H9 (cell line): ENCODE measurements around the gene CAMSAP2. TPM values are rescaled to one million over a fixed set of nuclear protein-coding genes. Genes with fewer than 3 reads are reported as not detected.

Source experiments
- DNase-seq: peaks from one replicate; pipeline ENCODE4 v3.0.0-alpha.2; 2017
- H2AFZ ChIP-seq: one replicate; pipeline ENCODE4 v1.6.1; 2013; ENCODE audit warnings: mild to moderate bottlenecking, low read length, control low read depth, moderate library complexity
- H2AK5ac ChIP-seq: 2 replicates; pipeline ENCODE4 v1.6.1; 2013; ENCODE audit warnings: low read length, control low read depth, mixed read lengths; ENCODE audit not compliant: insufficient read length
- H2BK120ac ChIP-seq: one replicate; pipeline ENCODE4 v1.6.1; 2013; ENCODE audit warnings: low read depth, mild to moderate bottlenecking, low read length, control low read depth, inconsistent platforms; ENCODE audit not compliant: poor library complexity, severe bottlenecking
- H2BK12ac ChIP-seq: 2 replicates; pipeline ENCODE4 v1.6.1; 2013; ENCODE audit warnings: low read length, control low read depth, mixed read lengths, low read depth; ENCODE audit not compliant: insufficient read length
- H2BK15ac ChIP-seq: 2 replicates; pipeline ENCODE4 v1.6.1; 2013; ENCODE audit warnings: low read depth, low read length, control low read depth
- H2BK20ac ChIP-seq: one replicate; pipeline ENCODE4 v1.6.1; 2013; ENCODE audit warnings: low read depth, mild to moderate bottlenecking, low read length, control low read depth, inconsistent platforms; ENCODE audit not compliant: poor library complexity, severe bottlenecking
- H2BK5ac ChIP-seq: 2 replicates; pipeline ENCODE4 v1.6.1; 2013; ENCODE audit warnings: low read length, control low read depth, mixed read lengths; ENCODE audit not compliant: insufficient read length
- H3K14ac ChIP-seq: 2 replicates; pipeline ENCODE4 v1.6.1; 2013; ENCODE audit warnings: low read length, control low read depth; ENCODE audit not compliant: insufficient read depth
- H3K18ac ChIP-seq: 2 replicates; pipeline ENCODE4 v1.6.1; 2013; ENCODE audit warnings: low read depth, mild to moderate bottlenecking, mixed read lengths, low read length, control low read depth; ENCODE audit not compliant: insufficient read length
- H3K23ac ChIP-seq: 2 replicates; pipeline ENCODE4 v1.6.1; 2013; ENCODE audit warnings: low read length, control low read depth, mixed read lengths, low read depth; ENCODE audit not compliant: insufficient read length
- H3K23me2 ChIP-seq: 2 replicates; pipeline ENCODE4 v1.6.1; 2013; ENCODE audit warnings: low read depth, mild to moderate bottlenecking, mixed read lengths, low read length, control low read depth; ENCODE audit not compliant: insufficient read length, poor library complexity, severe bottlenecking
- H3K27ac ChIP-seq: 2 replicates; pipeline ENCODE4 v1.5.1; 2013; ENCODE audit warnings: low read length, control low read depth, mixed read lengths, low read depth; ENCODE audit not compliant: insufficient read length
- H3K27me3 ChIP-seq: 2 replicates; pipeline ENCODE4 v1.6.1; 2013; ENCODE audit warnings: low read length, control low read depth, inconsistent platforms; ENCODE audit not compliant: insufficient read depth
- H3K4ac ChIP-seq: 2 replicates; pipeline ENCODE4 v1.6.1; 2013; ENCODE audit warnings: low read depth, mild to moderate bottlenecking, control low read depth, inconsistent platforms, low read length, moderate library complexity
- H3K4me1 ChIP-seq: 2 replicates; pipeline ENCODE4 v1.6.1; 2013; ENCODE audit warnings: low read length, control low read depth, inconsistent platforms; ENCODE audit not compliant: insufficient read depth
- H3K4me2 ChIP-seq: 2 replicates; pipeline ENCODE4 v1.6.1; 2013; ENCODE audit warnings: low read length, control low read depth, mixed read lengths; ENCODE audit not compliant: insufficient read length, insufficient read depth
- H3K56ac ChIP-seq: 2 replicates; pipeline ENCODE4 v1.6.1; 2013; ENCODE audit warnings: low read depth, mild to moderate bottlenecking, mixed read lengths, low read length, control low read depth; ENCODE audit not compliant: insufficient read length
- H3K79me1 ChIP-seq: 2 replicates; pipeline ENCODE4 v1.6.1; 2013; ENCODE audit warnings: low read depth, mild to moderate bottlenecking, moderate library complexity, low read length, control low read depth, inconsistent platforms; ENCODE audit not compliant: insufficient read depth, poor library complexity, severe bottlenecking
- H3K79me2 ChIP-seq: 2 replicates; pipeline ENCODE4 v1.6.1; 2013; ENCODE audit warnings: low read length, control low read depth, inconsistent platforms; ENCODE audit not compliant: insufficient read depth
- H3K9ac ChIP-seq: 2 replicates; pipeline ENCODE4 v1.6.1; 2013; ENCODE audit warnings: low read length, control low read depth, mixed read lengths; ENCODE audit not compliant: insufficient read length; ENCODE audit errors: extremely low read depth
- H3K9me3 ChIP-seq: one replicate; pipeline ENCODE4 v1.6.1; 2013; ENCODE audit warnings: low read depth, low read length, inconsistent platforms; ENCODE audit not compliant: control insufficient read depth
- H3T11ph ChIP-seq: one replicate; pipeline ENCODE4 v1.6.1; 2013; ENCODE audit warnings: mild to moderate bottlenecking, low read length, control low read depth, inconsistent platforms
- H4K20me1 ChIP-seq: one replicate; pipeline ENCODE4 v1.6.1; 2013; ENCODE audit not compliant: control insufficient read depth, insufficient read length, insufficient read depth
- H4K5ac ChIP-seq: 2 replicates; pipeline ENCODE4 v1.6.1; 2013; ENCODE audit warnings: low read depth, mild to moderate bottlenecking, mixed read lengths, low read length, control low read depth; ENCODE audit not compliant: insufficient read length
- H4K8ac ChIP-seq: replicated peaks from 2 replicates; pipeline ENCODE4 v1.6.1; 2013; ENCODE audit warnings: low read length, control low read depth, mixed read lengths, low read depth; ENCODE audit not compliant: insufficient read length
- H4K91ac ChIP-seq: 2 replicates; pipeline ENCODE4 v1.6.1; 2013; ENCODE audit warnings: low read depth, mild to moderate bottlenecking, moderate library complexity, mixed read lengths, low read length, control low read depth; ENCODE audit not compliant: insufficient read length
- H3K27ac Mint-ChIP-seq, 3 experiments: 2 replicates in 2 of 3; 3 replicates in 1 of 3; pipeline ENCODE4 v1.8.0; 2020 to 2021; ENCODE audit warnings: mixed read lengths in 3 of 3, mild to moderate bottlenecking in 1 of 3, moderate library complexity in 1 of 3
- H3K27me3 Mint-ChIP-seq: 2 replicates; pipeline ENCODE4 v1.8.0; 2021; ENCODE audit warnings: low read depth, mild to moderate bottlenecking, moderate library complexity, mixed read lengths
- H3K36me3 Mint-ChIP-seq, 3 experiments: 2 replicates in 2 of 3; 3 replicates in 1 of 3; pipeline ENCODE4 v1.8.0; 2020 to 2021; ENCODE audit warnings: low read depth in 3 of 3, mixed read lengths in 3 of 3; ENCODE audit not compliant: insufficient read depth in 1 of 3
- H3K4me1 Mint-ChIP-seq, 2 experiments: 2 replicates each; pipeline ENCODE4 v1.8.0; 2020; ENCODE audit warnings: mixed read lengths in 2 of 2
- H3K4me3 Mint-ChIP-seq, 2 experiments: 2 replicates in 1 of 2; 3 replicates in 1 of 2; pipeline ENCODE4 v1.8.0; 2020 to 2021; ENCODE audit warnings: mild to moderate bottlenecking in 2 of 2, mixed read lengths in 2 of 2, moderate library complexity in 1 of 2
- H3K9me3 Mint-ChIP-seq, 2 experiments: 2 replicates in 1 of 2; 3 replicates in 1 of 2; pipeline ENCODE4 v1.8.0; 2020; ENCODE audit warnings: mild to moderate bottlenecking in 2 of 2, mixed read lengths in 2 of 2, moderate library complexity in 1 of 2
- WGBS: extraction: QIAGEN DNeasy Blood & Tissue Kit; methylation state at CpG from one replicate; pipeline ENCODE4 v1.1.7; 2013; ENCODE audit warnings: missing lambda C conversion rate, low lambda C conversion rate, mixed read lengths; ENCODE audit not compliant: insufficient read length; ENCODE audit errors: extremely low coverage; 5-methylcytosine and 5-hydroxymethylcytosine counted together
- total RNA-seq: library from RNA; stranded (reverse); gene quantifications from 2 replicates; pipeline ENCODE4 v1.2.1, GENCODE V29; 2021
- TF ChIP-seq, protein P1 (sequence below): fragments of 200-600 bp; sonication (generic); conservative IDR thresholded peaks from 3 replicates; pipeline ENCODE4 v1.8.0; 2021; ENCODE audit warnings: antibody characterized with exemption, mild to moderate bottlenecking

CAMSAP2 gene
- total RNA-seq, 1 experiment from 2014 or later = 33.7 TPM

DNA sequence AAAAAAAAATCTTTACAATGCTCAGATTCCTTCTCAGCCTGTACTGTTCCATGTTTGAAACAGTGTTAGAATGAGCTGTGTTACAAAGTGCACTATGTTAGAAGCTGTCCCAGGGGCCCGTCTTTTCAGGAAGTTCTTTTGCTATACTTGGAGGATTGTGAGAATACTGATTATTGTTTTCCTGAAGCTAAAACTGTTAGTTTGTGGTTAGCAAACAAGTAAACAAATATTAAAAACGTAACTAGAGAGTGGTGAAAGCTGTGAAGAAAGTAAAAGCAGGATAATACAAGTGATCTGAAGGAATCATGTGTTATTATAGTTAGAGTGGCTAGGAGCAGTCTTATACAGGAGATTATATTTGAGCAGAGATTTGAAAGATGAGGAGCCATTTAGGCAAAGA lies 35.6 kb downstream of the CAMSAP2 start:
- H3K27ac Mint-ChIP-seq = no peak overlapping the region
- DNase-seq = no peak
- no peaks in the 10 kb centered on the region for H3K4me1 ChIP-seq
- TF ChIP-seq, protein P1, sequence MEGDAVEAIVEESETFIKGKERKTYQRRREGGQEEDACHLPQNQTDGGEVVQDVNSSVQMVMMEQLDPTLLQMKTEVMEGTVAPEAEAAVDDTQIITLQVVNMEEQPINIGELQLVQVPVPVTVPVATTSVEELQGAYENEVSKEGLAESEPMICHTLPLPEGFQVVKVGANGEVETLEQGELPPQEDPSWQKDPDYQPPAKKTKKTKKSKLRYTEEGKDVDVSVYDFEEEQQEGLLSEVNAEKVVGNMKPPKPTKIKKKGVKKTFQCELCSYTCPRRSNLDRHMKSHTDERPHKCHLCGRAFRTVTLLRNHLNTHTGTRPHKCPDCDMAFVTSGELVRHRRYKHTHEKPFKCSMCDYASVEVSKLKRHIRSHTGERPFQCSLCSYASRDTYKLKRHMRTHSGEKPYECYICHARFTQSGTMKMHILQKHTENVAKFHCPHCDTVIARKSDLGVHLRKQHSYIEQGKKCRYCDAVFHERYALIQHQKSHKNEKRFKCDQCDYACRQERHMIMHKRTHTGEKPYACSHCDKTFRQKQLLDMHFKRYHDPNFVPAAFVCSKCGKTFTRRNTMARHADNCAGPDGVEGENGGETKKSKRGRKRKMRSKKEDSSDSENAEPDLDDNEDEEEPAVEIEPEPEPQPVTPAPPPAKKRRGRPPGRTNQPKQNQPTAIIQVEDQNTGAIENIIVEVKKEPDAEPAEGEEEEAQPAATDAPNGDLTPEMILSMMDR = no peak
- H3K14ac ChIP-seq = no peak overlapping the region
- H2AK5ac ChIP-seq = no peak overlapping the region
- no peak overlapping the region for H4K8ac ChIP-seq
- no peaks in the 10 kb centered on the region for H3K79me1 ChIP-seq
- H4K5ac ChIP-seq = no peak overlapping the region
- no peak overlapping the region for H3K56ac ChIP-seq
- H3K9ac ChIP-seq = no peak overlapping the region
- no CpG with 5 or more reads among the region's 2 CpGs for WGBS
- no peak overlapping the region for H2AFZ ChIP-seq
- no peak overlapping the region for H3K18ac ChIP-seq
- no peak overlapping the region for H3K4me2 ChIP-seq
- no peaks in the 10 kb centered on the region for H3K9me3 ChIP-seq
- no peak overlapping the region for H3T11ph ChIP-seq
- no peaks in the 10 kb centered on the region for H3K79me2 ChIP-seq
- H3K9me3 Mint-ChIP-seq = no peaks in the 10 kb centered on the region
- no peak overlapping the region for H3K4ac ChIP-seq
- H3K4me1 Mint-ChIP-seq = peaks cover 3 to 5% of the 10 kb centered on the region in 2 experiments; a peak in 3 of 4 replicates
- H2BK12ac ChIP-seq = no peak overlapping the region
- no peak overlapping the region for H2BK20ac ChIP-seq
- H3K4me3 Mint-ChIP-seq = no peak overlapping the region
- H3K27me3 Mint-ChIP-seq = no peaks in the 10 kb centered on the region
- no peak overlapping the region for H3K23ac ChIP-seq
- no peak overlapping the region for H4K91ac ChIP-seq
- H3K27me3 ChIP-seq = no peaks in the 10 kb centered on the region
- no peak overlapping the region for H2BK120ac ChIP-seq
- H2BK15ac ChIP-seq = no peak overlapping the region
- no peak overlapping the region for H3K27ac ChIP-seq
- peaks cover 5 to 20% (median 7%) of the 10 kb centered on the region in 3 experiments; a peak in 5 of 7 replicates for H3K36me3 Mint-ChIP-seq
- H2BK5ac ChIP-seq = no peak overlapping the region
- no peaks in the 10 kb centered on the region for H3K23me2 ChIP-seq
- H4K20me1 ChIP-seq = no peaks in the 10 kb centered on the region
